ENCODE data around the gene ZNF850.

Gene ZNF850

GRCh38 chr19:36771261-36772231 lies 1.1 kb downstream of the ZNF850 start (continued):
- TF ChIP-seq PBX3 (CRISPR knock-in tag; IDR thresholded peaks at IDR 0.05) (no peak), ZNF239 (tag by site-specific recombination; IDR thresholded peaks at IDR 0.05) (no peak), OSR2 (tag by site-specific recombination; IDR thresholded peaks at IDR 0.05) (no peak), KLF8 (tag by site-specific recombination; IDR thresholded peaks at IDR 0.05) (no peak), ZFHX2 (tag by site-specific recombination; conservative IDR thresholded peaks at IDR 0.05) (no peak), ZNF169 (tag by site-specific recombination; IDR thresholded peaks at IDR 0.05) (no peak), ZNF654 (tag by site-specific recombination; IDR thresholded peaks at IDR 0.05; ENCODE audit: low read depth) (no peak), ZNF544 (tag by site-specific recombination; IDR thresholded peaks at IDR 0.05) (no peak), ZNF426 (tag by site-specific recombination; IDR thresholded peaks at IDR 0.05) (no peak), ZNF223 (tag by site-specific recombination; IDR thresholded peaks at IDR 0.05) (no peak), MEIS1 (CRISPR knock-in tag; IDR thresholded peaks at IDR 0.05; ENCODE audit: borderline replicate concordance) (no peak), ZNF623 (tag by site-specific recombination; IDR thresholded peaks at IDR 0.05) (no peak), ZBTB44 (tag by site-specific recombination; IDR thresholded peaks at IDR 0.05) (no peak), ZSCAN16 (tag by site-specific recombination; IDR thresholded peaks at IDR 0.05) (no peak), ZNF416 (tag by site-specific recombination; IDR thresholded peaks at IDR 0.05) (peak; percentile 80), ZNF311 (tag by site-specific recombination; IDR thresholded peaks at IDR 0.05; ENCODE audit: borderline replicate concordance) (peak; percentile 48; the same call in 1 of the 2 replicates), ZNF19 (tag by site-specific recombination; IDR thresholded peaks at IDR 0.05; ENCODE audit: low read depth) (no peak), ZFP69B (tag by site-specific recombination; IDR thresholded peaks at IDR 0.05) (no peak; the same call in 1 of the 2 replicates), ZNF501 (tag by site-specific recombination; IDR thresholded peaks at IDR 0.05) (no peak), ZNF792 (tag by site-specific recombination; IDR thresholded peaks at IDR 0.05) (no peak), ZNF23 (tag by site-specific recombination; IDR thresholded peaks at IDR 0.05; ENCODE audit: borderline replicate concordance) (no peak), INSM2 (tag by site-specific recombination; IDR thresholded peaks at IDR 0.05) (no peak), ZNF629 (tag by site-specific recombination; IDR thresholded peaks at IDR 0.05) (peak; percentile 25; the same call in 1 of the 2 replicates), BCL11A (tag by site-specific recombination; IDR thresholded peaks at IDR 0.05; ENCODE audit: low read depth) (no peak), SP7 (tag by site-specific recombination; IDR thresholded peaks at IDR 0.05) (no peak; the same call in 1 of the 2 replicates), ZNF837 (tag by site-specific recombination; IDR thresholded peaks at IDR 0.05) (no peak), ZSCAN23 (tag by site-specific recombination; IDR thresholded peaks at IDR 0.05) (no peak), ZNF677 (tag by site-specific recombination; IDR thresholded peaks at IDR 0.05) (no peak), ZSCAN30 (tag by site-specific recombination; IDR thresholded peaks at IDR 0.05) (no peak), ZNF600 (tag by site-specific recombination; IDR thresholded peaks at IDR 0.05) (peak; percentile 70), ZNF366 (tag by site-specific recombination; conservative IDR thresholded peaks at IDR 0.05) (peak; percentile 38; the same call in 1 of the 2 replicates)
- TF ChIP-seq, protein P1, sequence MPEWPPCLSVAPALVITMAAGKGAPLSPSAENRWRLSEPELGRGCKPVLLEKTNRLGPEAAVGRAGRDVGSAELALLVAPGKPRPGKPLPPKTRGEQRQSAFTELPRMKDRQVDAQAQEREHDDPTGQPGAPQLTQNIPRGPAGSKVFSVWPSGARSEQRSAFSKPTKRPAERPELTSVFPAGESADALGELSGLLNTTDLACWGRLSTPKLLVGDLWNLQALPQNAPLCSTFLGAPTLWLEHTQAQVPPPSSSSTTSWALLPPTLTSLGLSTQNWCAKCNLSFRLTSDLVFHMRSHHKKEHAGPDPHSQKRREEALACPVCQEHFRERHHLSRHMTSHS (tag by site-specific recombination; IDR thresholded peaks at IDR 0.05): no peak
- TF ChIP-seq, protein P2, sequence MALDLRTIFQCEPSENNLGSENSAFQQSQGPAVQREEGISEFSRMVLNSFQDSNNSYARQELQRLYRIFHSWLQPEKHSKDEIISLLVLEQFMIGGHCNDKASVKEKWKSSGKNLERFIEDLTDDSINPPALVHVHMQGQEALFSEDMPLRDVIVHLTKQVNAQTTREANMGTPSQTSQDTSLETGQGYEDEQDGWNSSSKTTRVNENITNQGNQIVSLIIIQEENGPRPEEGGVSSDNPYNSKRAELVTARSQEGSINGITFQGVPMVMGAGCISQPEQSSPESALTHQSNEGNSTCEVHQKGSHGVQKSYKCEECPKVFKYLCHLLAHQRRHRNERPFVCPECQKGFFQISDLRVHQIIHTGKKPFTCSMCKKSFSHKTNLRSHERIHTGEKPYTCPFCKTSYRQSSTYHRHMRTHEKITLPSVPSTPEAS (tag by site-specific recombination; IDR thresholded peaks at IDR 0.05): no peak
- TF ChIP-seq, protein P3, sequence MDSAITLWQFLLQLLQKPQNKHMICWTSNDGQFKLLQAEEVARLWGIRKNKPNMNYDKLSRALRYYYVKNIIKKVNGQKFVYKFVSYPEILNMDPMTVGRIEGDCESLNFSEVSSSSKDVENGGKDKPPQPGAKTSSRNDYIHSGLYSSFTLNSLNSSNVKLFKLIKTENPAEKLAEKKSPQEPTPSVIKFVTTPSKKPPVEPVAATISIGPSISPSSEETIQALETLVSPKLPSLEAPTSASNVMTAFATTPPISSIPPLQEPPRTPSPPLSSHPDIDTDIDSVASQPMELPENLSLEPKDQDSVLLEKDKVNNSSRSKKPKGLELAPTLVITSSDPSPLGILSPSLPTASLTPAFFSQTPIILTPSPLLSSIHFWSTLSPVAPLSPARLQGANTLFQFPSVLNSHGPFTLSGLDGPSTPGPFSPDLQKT (IDR thresholded peaks at IDR 0.05; ENCODE audit: borderline replicate concordance, low read depth, low read length): no peak

Data from HEK293 (cell line).